ENCODE data around the gene NDUFB3.
"Not testable (repeated sequence)": the region's sequence is repeated elsewhere in the genome, so short reads cannot be mapped to it uniquely, and the experiment has no call there.

The NDUFB3 gene

DNA sequence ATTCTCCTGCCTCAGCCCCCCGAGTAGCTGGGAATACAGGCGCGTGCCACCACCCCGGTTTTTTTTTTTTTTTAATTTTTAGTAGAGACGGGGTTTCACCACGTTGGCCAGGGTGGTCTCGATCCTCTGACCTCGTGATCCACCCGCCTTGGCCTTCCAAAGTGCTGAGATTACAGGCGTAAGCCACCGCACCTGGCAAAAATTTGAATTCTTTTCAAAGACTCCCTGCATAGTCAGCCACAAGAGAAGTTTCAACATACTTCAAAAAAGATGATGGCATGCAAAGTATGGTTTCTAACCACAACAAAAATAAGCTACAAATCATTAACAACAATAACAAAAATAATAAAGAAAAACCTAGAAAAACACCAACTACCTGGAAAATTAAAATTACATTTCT, 22.3 kb upstream of the NDUFB3 start:
- H3K27ac ChIP-seq = no peak overlapping the region
- TF ChIP-seq ZFX (IDR thresholded peaks at IDR 0.05; ENCODE audit: borderline replicate concordance) (no peak), CTCF (IDR thresholded peaks at IDR 0.05) (no peak)

DNA sequence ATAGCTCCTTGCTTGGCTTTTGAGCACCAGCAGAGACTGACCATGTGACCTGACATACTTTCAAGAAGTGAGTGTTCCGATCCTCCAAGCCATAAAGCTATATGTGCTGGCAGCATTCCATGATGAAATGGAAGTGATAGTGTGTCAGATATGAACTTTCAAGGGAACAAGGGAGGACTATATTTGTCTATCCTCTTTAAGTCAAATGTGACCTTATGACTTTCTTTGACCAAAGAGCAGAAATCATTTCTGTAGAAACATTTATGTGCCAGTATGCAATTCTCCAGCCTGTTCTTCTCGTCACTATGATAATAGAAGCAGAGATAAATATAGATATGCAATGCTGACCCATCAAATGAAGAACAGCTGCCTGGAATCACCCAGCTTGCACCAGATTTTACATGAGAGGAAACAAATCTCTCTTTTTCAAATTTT, 14.7 kb upstream of the NDUFB3 start:
- 0 out of 2 replicates have a peak overlapping the region, but pooled peaks have one; percentile 14 for H3K27ac ChIP-seq
- TF ChIP-seq ZFX (IDR thresholded peaks at IDR 0.05; ENCODE audit: borderline replicate concordance) (no peak), CTCF (IDR thresholded peaks at IDR 0.05) (no peak)

- no peak for TF ChIP-seq ZFX (IDR thresholded peaks at IDR 0.05; ENCODE audit: borderline replicate concordance)
- TF ChIP-seq CTCF (IDR thresholded peaks at IDR 0.05) = no peak
- 0 out of 2 replicates have a peak overlapping the region, but pooled peaks have one; percentile 14 for H3K27ac ChIP-seq
Observed at GRCh38 chr2:201057715-201058248, 14.0 kb upstream of the NDUFB3 start.

DNA sequence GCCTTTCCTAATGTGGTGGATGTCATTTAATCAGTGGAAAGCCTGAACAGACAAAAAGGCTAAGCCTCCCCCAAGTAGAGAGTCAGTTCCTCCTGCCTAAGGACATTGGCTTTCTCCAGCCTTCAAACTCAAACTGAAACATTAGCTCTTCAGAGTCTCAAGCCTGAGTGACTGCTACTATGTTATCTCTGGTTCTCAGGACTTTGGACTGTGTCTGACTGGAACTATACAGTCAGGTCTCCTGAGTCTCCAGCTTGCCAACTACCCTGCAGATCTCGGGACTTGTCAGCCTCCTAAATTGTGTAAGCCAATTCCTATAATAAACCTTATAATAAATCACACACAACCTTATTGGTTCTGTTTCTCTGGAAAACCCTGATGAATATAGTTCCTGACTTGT, 12.9 kb upstream of the NDUFB3 start:
- H3K27ac ChIP-seq = no peak overlapping the region
- TF ChIP-seq CTCF (IDR thresholded peaks at IDR 0.05) = no peak
- no peak for TF ChIP-seq ZFX (IDR thresholded peaks at IDR 0.05; ENCODE audit: borderline replicate concordance)

GRCh38 chr2:201059961-201060755, 11.6 kb upstream of the NDUFB3 start:
- TF ChIP-seq ZFX (IDR thresholded peaks at IDR 0.05; ENCODE audit: borderline replicate concordance) = no peak
- no peak for TF ChIP-seq CTCF (IDR thresholded peaks at IDR 0.05)

GRCh38 chr2:201063516-201063915, 8.3 kb upstream of the NDUFB3 start:
- H3K27ac ChIP-seq = not testable (repeated sequence)

More at GRCh38 chr2:201059961-201060755, 11.6 kb upstream of the NDUFB3 start:
- H3K27ac ChIP-seq = no peak overlapping the region

- TF ChIP-seq ZFX (IDR thresholded peaks at IDR 0.05; ENCODE audit: borderline replicate concordance) (no peak), CTCF (IDR thresholded peaks at IDR 0.05) (no peak)
- H3K27ac ChIP-seq = no peak overlapping the region
Observed at GRCh38 chr2:201064797-201065329, 6.9 kb upstream of the NDUFB3 start.
